Trophoblast cell (in vitro differentiated cells and primary cell): ENCODE data around the gene PARD3B.

Source experiments
- DNase-seq, 2 donors: peaks; one replicate each; pipeline ENCODE4 v3.0.0-alpha.2; 2016
- H2AFZ ChIP-seq: 2 replicates; pipeline ENCODE4 v1.6.1; 2013; ENCODE audit warnings: low read length, moderate library complexity, mild to moderate bottlenecking; ENCODE audit not compliant: insufficient read depth, poor library complexity
- H2AK5ac ChIP-seq: 2 replicates; pipeline ENCODE4 v1.6.1; 2013; ENCODE audit warnings: mild to moderate bottlenecking, low read length
- H2BK120ac ChIP-seq: 2 replicates; pipeline ENCODE4 v1.6.1; 2013; ENCODE audit warnings: low read length, mild to moderate bottlenecking, moderate library complexity; ENCODE audit not compliant: insufficient read depth, poor library complexity
- H2BK12ac ChIP-seq: 2 replicates; pipeline ENCODE4 v1.6.1; 2013; ENCODE audit warnings: mild to moderate bottlenecking, low read length, moderate library complexity
- H2BK5ac ChIP-seq: 2 replicates; pipeline ENCODE4 v1.6.1; 2013; ENCODE audit warnings: low read length, low read depth, moderate library complexity, mild to moderate bottlenecking; ENCODE audit not compliant: poor library complexity
- H3K14ac ChIP-seq: 2 replicates; pipeline ENCODE4 v1.6.1; 2013; ENCODE audit warnings: mild to moderate bottlenecking, low read length
- H3K18ac ChIP-seq: 2 replicates; pipeline ENCODE4 v1.6.1; 2013; ENCODE audit warnings: mild to moderate bottlenecking, low read length
- H3K23ac ChIP-seq: 2 replicates; pipeline ENCODE4 v1.6.1; 2013; ENCODE audit warnings: low read length
- H3K27ac ChIP-seq: 2 replicates; pipeline ENCODE4 v1.5.1; 2013; ENCODE audit warnings: low read depth, mild to moderate bottlenecking, inconsistent platforms, low read length, moderate library complexity
- H3K27me3 ChIP-seq: 2 replicates; pipeline ENCODE4 v1.6.1; 2013; ENCODE audit warnings: inconsistent platforms, mild to moderate bottlenecking, low read length, moderate library complexity; ENCODE audit not compliant: insufficient read depth
- H3K36me3 ChIP-seq, 2 experiments: 1 replicate in 1 of 2; 2 replicates in 1 of 2; pipeline ENCODE4 v1.6.1; 2013; ENCODE audit warnings: low read length in 2 of 2, mild to moderate bottlenecking in 2 of 2, moderate library complexity in 1 of 2; ENCODE audit not compliant: insufficient read depth in 2 of 2, control insufficient read depth in 1 of 2
- H3K4ac ChIP-seq: 2 replicates; pipeline ENCODE4 v1.6.1; 2013; ENCODE audit warnings: low read depth, mild to moderate bottlenecking, low read length, moderate library complexity
- H3K4me1 ChIP-seq, 2 experiments: 1 replicate in 1 of 2; 2 replicates in 1 of 2; pipeline ENCODE4 v1.6.1; 2013; ENCODE audit warnings: low read length in 2 of 2, mild to moderate bottlenecking in 2 of 2, moderate library complexity in 1 of 2; ENCODE audit not compliant: insufficient read depth in 2 of 2, control insufficient read depth in 1 of 2
- H3K4me2 ChIP-seq: 2 replicates; pipeline ENCODE4 v1.6.1; 2013; ENCODE audit warnings: inconsistent platforms, mild to moderate bottlenecking, low read length, moderate library complexity
- H3K4me3 ChIP-seq: 2 replicates; pipeline ENCODE4 v1.5.1; 2013; ENCODE audit warnings: mild to moderate bottlenecking, low read depth, low read length, inconsistent platforms
- H3K79me1 ChIP-seq: one replicate; pipeline ENCODE4 v1.6.1; 2013; ENCODE audit warnings: low read length
- H3K79me2 ChIP-seq: 2 replicates; pipeline ENCODE4 v1.6.1; 2013; ENCODE audit warnings: low read length, mild to moderate bottlenecking; ENCODE audit not compliant: control insufficient read depth, insufficient read depth, poor library complexity
- H3K9ac ChIP-seq: 2 replicates; pipeline ENCODE4 v1.6.1; 2013; ENCODE audit warnings: mild to moderate bottlenecking, low read length
- H3K9me3 ChIP-seq: 2 replicates; pipeline ENCODE4 v1.6.1; 2013; ENCODE audit warnings: low read depth, mild to moderate bottlenecking, control low read depth, inconsistent platforms, low read length; ENCODE audit not compliant: insufficient read depth
- H4K12ac ChIP-seq: 2 replicates; pipeline ENCODE4 v1.6.1; 2013; ENCODE audit warnings: low read depth, mild to moderate bottlenecking, low read length, moderate library complexity
- H4K8ac ChIP-seq: 2 replicates; pipeline ENCODE4 v1.6.1; 2013; ENCODE audit warnings: low read depth, mild to moderate bottlenecking, low read length, moderate library complexity
- H4K91ac ChIP-seq: one replicate; pipeline ENCODE4 v1.6.1; 2013; ENCODE audit warnings: low read depth, mild to moderate bottlenecking, low read length, moderate library complexity
- WGBS: extraction: QIAGEN DNeasy Blood & Tissue Kit; methylation state at CpG from one replicate; pipeline ENCODE4 v1.1.7; 2013; ENCODE audit warnings: missing lambda C conversion rate; ENCODE audit not compliant: insufficient read length, insufficient coverage; ENCODE audit errors: extremely low coverage; 5-methylcytosine and 5-hydroxymethylcytosine counted together

PARD3B gene

GRCh38 chr2:205189301-205189700, 644.0 kb downstream of the PARD3B start:
- Histone ChIP-seq H2BK5ac (no peak overlapping the region), H3K4me1 (no peaks in the 10 kb centered on the region), H3K4me2 (no peak overlapping the region), H3K79me2 (no peaks in the 10 kb centered on the region), H3K36me3 (no peaks in the 10 kb centered on the region), H3K9me3 (no peaks in the 10 kb centered on the region), H3K4ac (no peak overlapping the region), H3K4me3 (no peak overlapping the region), H4K8ac (no peak overlapping the region), H3K9ac (no peak overlapping the region), H2BK120ac (no peak overlapping the region), H3K27ac (no peak overlapping the region), H4K91ac (no peak overlapping the region), H3K79me1 (no peaks in the 10 kb centered on the region), H3K14ac (no peak overlapping the region), H3K23ac (no peak overlapping the region), H4K12ac (no peak overlapping the region), H2AK5ac (no peak overlapping the region), H2AFZ (no peak overlapping the region), H3K18ac (no peak overlapping the region), H2BK12ac (no peak overlapping the region), H3K27me3 (no peaks in the 10 kb centered on the region)
- DNase-seq, result no peak
- no CpG with 5 or more reads among the region's 7 CpGs for WGBS

- Histone ChIP-seq H3K79me1 (no peaks in the 10 kb centered on the region), H3K23ac (no peak overlapping the region), H4K8ac (no peak overlapping the region), H3K9me3 (no peaks in the 10 kb centered on the region), H3K27ac (no peak overlapping the region), H2BK12ac (no peak overlapping the region), H2AK5ac (no peak overlapping the region), H2BK120ac (no peak overlapping the region), H4K91ac (no peak overlapping the region), H3K36me3 (no peaks in the 10 kb centered on the region), H3K18ac (no peak overlapping the region), H3K4ac (no peak overlapping the region), H3K9ac (no peak overlapping the region), H2AFZ (no peak overlapping the region), H3K4me3 (no peak overlapping the region), H3K14ac (no peak overlapping the region), H3K4me2 (no peak overlapping the region), H3K4me1 (no peaks in the 10 kb centered on the region), H2BK5ac (no peak overlapping the region), H4K12ac (no peak overlapping the region), H3K79me2 (no peaks in the 10 kb centered on the region), H3K27me3 (no peaks in the 10 kb centered on the region)
- no CpG with 5 or more reads among the region's 2 CpGs for WGBS
- DNase-seq, result no peak
Measured at GRCh38 chr2:205190528-205190927, 645.3 kb downstream of the PARD3B start.

DNA sequence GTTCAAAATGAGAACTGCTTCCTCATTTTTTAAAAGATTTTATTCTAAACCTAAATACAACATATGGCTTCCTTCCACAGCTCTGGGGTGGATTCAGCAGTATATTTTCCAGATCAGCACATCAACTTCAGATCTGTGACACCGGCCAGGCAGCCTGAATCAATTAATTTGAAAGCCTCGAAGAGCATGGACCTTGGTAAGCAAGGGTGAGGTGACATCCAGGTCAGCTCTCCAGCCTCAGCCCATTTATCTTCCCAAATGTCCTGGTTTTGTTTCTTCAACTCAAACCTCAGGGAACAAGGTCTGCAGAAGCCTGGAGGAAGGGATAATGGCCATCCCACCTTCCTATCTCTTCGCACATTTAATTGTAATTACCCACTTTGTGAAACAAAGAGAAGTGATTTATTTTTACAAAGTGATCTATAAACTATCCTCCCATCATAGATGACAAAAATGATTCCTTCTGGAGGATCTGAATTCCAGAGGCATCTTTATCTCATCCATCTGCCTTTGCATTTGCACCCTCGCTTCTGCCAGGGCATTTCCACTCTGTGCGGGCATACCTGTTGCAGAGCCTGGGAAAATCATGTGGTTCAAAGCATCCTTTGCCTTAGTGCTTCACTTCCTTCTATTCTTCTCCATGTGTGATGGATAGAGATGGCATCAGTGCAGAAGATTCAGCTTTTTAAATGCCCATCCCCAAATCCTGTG, 648.0 kb downstream of the PARD3B start:
- Histone ChIP-seq H3K4me2 (no peak overlapping the region), H4K12ac (no peak overlapping the region), H3K14ac (no peak overlapping the region), H3K4me1 (no peaks in the 10 kb centered on the region), H2AK5ac (no peak overlapping the region), H4K8ac (no peak overlapping the region), H3K18ac (no peak overlapping the region), H3K79me2 (no peaks in the 10 kb centered on the region), H3K27me3 (no peaks in the 10 kb centered on the region), H2BK120ac (no peak overlapping the region), H3K79me1 (no peaks in the 10 kb centered on the region), H3K9ac (no peak overlapping the region), H2BK5ac (no peak overlapping the region), H3K9me3 (no peaks in the 10 kb centered on the region), H3K27ac (no peak overlapping the region), H3K36me3 (no peaks in the 10 kb centered on the region), H3K4me3 (no peak overlapping the region), H4K91ac (no peak overlapping the region), H2BK12ac (no peak overlapping the region), H3K23ac (no peak overlapping the region), H3K4ac (no peak overlapping the region), H2AFZ (no peak overlapping the region)
- no CpG with 5 or more reads among the region's 5 CpGs for WGBS
- no peak for DNase-seq

GRCh38 chr2:205193836-205194228, 648.6 kb downstream of the PARD3B start:
- Histone ChIP-seq H3K14ac (no peak overlapping the region), H3K9ac (no peak overlapping the region), H3K18ac (no peak overlapping the region), H3K27ac (no peak overlapping the region), H2AK5ac (no peak overlapping the region), H4K91ac (no peak overlapping the region), H3K4me2 (no peak overlapping the region), H3K27me3 (no peaks in the 10 kb centered on the region), H3K4me1 (no peaks in the 10 kb centered on the region), H4K8ac (no peak overlapping the region), H3K23ac (no peak overlapping the region), H2BK120ac (no peak overlapping the region), H3K4me3 (no peak overlapping the region), H2BK5ac (no peak overlapping the region), H3K36me3 (no peaks in the 10 kb centered on the region), H3K9me3 (no peaks in the 10 kb centered on the region), H2BK12ac (no peak overlapping the region), H3K4ac (no peak overlapping the region), H4K12ac (no peak overlapping the region), H2AFZ (no peak overlapping the region), H3K79me2 (no peaks in the 10 kb centered on the region), H3K79me1 (no peaks in the 10 kb centered on the region)
- no CpG with 5 or more reads among the region's 4 CpGs for WGBS
- no peak for DNase-seq
